ENCODE results near the gene NHLRC4.
"Not testable (repeated sequence)": the region's sequence is repeated elsewhere in the genome, so short reads cannot be mapped to it uniquely, and the experiment has no call there.

Gene NHLRC4

DNA sequence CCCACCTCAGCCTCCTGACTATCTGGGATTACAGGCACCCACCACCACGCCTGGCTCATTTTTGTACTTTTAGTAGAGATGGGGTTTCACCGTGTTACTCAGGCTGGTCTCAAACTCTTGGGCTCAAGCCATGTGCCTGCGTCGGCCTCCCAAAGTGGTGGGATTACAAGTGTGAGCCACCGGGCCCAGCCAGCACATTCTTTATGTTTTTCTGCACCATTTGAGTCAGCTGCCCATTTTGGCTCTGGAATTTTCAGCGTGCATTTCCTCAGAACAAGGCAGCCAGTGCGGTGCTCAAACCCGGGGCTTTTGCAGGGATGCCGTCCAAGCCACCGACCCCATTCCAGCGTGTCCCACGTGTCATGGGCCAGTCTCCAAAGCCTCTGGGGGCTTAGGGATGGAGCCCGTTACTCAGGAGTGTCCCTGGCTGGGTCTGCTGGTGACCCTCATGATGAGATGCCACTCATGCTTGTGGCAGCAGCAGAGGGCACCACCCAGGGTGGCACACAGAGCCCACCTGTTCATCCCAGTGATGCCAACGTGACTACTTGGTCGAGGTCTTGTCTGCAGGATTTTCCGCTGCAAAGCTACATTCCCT is 19.3 kb downstream of the NHLRC4 start:
- no peak for DNase-seq

GRCh38 chr16:586645-587590 is 20.1 kb downstream of the NHLRC4 start:
- no peak for DNase-seq

DNA sequence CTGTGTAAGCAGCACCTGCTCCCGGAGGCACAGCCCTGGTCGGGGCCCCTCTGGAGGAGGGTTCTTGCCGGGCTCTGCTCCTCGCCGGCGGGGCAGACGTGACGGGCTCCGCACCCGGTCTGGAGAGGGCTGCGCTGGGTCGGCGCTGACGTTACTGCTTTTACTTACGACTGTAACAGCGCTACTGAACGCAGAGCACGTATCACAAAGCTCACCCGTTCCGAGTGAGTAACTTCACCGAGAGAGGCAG is 21.8 kb downstream of the NHLRC4 start:
- DNase-seq, result peak; percentile 61

GRCh38 chr16:588889-589657 is 22.3 kb downstream of the NHLRC4 start:
- DNase-seq, result peak; percentile 97

DNA sequence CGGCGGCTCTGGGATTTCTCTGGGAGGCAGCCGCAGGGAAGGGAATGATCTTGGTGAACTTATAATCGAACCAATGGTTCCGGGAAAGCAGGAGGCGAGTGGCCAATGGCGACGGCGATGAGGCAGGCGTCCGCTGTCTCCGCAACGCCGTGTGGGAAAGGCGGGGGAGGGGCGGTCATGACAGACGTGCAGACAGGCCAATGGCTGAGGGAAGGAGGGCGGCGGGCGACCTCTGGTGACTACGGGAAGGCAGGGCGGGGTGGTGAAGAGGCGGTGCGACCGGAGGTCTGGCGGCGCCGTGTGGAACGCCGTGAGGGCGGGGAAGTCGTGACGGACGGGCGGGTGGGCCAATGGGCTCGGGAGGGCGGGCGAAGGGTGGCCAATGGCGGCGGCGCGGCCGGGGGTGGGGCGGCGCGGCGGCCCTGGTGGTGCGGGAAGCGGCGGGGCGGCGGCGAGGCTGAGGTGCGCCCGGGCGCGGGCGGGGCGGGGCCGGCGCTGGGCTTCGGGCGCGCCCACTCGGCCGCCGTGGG is 22.9 kb downstream of the NHLRC4 start, which contains the start of gene RAB40C:
Gene RAB40C (plus strand): TSS at position 409 of the 530 bp plus-strand sequence. CDS start 226 bp downstream, outside the sequence.
- peak; percentile 99 for DNase-seq

DNA sequence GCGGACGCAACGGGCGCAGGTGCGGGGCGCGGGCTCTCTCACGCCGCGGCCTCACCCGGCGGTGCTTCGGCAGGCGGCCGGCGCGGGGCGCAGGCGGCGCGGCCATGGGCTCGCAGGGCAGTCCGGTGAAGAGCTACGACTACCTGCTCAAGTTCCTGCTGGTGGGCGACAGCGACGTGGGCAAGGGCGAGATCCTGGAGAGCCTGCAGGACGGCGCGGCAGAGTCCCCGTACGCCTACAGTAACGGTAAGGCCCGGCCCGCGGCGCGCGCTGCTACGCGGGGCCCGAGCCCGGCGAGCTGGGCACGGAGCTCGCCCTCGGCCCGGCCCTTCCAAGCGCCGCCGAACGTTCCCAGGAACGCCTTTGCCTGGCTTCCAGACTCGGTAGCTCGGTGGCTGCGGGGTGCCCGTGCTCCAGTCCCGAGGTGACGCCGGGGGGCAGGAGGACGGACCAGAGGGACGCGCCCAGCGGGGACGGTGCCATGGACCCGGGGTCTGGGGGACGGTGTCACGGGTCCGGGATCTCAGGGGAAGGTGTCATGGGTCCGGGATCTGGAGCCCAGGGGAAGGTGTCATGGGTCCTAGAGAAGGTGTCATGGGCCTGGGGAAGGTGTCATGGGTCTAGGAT is 23.5 kb downstream of the NHLRC4 start:
- no peak for DNase-seq

DNA sequence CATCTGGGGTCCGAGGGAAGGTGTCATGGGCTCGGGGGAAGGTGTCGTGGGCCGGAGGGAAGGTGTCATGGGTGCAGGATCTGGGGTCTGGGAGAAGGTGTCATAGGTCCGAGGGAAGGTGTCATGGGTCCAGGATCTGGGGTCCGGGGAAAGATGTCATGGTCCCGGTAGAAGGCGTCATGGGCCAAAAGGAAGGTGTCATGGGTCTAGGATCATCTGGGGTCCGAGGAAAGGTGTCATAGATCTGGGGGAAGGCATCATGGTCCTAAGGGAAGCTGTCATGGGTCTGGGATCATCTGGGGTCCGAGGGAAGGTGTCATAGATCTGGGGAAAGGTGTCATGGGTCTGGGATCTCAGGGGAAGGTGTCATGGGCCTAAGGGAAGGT is 24.0 kb downstream of the NHLRC4 start:
- DNase-seq, result no peak

- no peak for DNase-seq
These were observed 24.4 kb downstream of the NHLRC4 start for GRCh38 chr16:591231-591630.

GRCh38 chr16:591892-592517 is 25.2 kb downstream of the NHLRC4 start:
- no peak for DNase-seq

DNA sequence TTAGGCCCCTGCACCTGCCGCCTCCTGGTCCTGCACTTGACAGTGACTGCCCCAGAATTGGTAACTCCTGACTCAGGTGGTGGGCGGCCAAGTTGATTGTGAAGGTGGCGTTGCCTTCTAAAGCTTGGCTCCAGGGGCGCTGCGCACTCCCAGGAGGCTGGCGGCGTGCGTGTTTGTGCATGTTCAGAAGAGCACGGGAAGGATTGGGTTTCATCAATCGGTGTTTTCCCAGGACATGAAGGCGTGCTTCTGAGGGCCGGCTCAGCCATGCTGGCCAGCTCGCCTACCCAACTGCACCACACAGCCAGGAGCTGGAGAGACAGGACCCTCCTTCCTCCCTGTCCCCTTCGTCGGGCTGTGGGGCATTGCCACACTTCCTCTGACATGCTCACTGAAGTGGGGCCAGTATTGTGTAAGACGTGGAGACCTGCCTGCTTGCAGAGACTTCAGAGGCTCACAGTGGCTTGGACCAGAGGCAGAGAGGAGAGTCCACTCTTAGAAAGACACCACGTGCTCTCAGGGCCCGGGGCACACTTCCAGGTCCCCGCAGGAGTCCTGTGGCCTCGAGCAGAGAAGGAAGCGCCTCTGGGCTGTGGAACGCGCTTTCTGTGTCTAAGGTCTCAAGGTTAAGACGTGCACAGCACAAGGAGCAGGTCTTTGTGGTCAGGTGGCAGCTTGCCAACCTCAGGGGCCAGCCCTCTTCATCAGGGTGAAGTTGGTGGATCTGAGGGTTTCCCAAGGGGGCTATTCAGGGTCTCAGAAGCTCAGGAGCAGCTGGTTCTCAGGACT is 25.9 kb downstream of the NHLRC4 start:
- no peak for DNase-seq

- DNase-seq, result no peak
These were observed 26.6 kb downstream of the NHLRC4 start for GRCh38 chr16:593406-593805.

DNA sequence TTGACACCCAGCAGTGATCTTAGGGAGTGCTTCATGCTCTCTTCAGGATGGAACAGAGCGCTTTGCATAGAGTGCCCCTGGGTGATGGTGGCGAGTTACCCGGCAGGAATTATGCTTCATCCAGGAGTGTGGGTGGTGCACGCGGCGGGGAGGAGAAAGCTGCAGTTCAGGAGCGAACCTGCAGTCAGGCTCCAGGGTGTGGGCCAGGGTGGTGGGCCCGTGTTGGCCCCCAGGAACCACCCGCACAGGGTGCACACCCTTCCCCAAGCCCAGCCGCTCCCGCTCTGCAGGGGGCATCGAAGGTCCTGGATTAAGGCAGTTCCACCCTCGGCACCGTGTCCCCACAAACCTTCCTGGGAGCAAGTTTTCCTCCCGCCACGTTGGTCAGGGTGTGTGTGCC is 27.0 kb downstream of the NHLRC4 start:
- DNase-seq, result no peak

- DNase-seq, result no peak
These were observed 28.3 kb downstream of the NHLRC4 start for GRCh38 chr16:595094-595528.

DNA sequence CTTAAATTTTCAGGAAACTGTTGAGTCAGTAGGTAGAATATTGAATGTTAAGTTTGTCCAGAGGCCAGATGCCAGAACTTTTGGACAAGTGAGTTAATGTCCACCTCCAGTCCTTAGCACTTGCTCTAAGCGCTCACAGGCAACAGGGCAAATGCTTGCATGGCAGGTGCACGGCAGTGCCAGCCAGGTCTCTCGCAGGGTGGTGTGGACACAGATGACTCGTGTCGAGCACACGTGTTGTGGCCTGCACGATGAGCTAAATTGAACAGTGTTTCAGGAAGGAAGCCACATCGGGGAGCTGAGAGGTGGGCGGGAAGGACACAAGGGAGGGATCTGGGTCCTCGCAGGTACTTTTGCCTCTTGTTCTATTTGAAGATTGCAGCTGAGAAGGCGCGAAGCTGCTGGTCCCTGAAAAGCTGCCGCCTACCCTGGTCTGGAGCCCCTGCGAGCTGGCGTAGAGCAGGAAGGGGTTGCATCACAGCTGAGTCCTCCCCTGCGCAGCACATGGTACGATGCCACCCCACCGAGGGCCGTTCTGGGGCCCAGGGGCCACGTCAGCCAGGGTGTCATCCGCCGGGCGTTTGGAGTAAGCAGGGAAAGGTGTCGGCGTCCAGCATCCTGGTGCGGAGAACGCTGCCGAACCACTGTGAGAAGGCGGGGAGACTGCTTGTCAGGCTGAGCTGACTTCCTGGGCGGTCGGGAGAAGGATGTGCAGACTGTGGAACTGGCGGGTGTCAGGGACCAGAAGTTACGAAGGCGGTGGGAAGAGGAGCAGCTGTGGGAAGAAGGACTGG is 29.3 kb downstream of the NHLRC4 start:
- DNase-seq, result no peak

DNA sequence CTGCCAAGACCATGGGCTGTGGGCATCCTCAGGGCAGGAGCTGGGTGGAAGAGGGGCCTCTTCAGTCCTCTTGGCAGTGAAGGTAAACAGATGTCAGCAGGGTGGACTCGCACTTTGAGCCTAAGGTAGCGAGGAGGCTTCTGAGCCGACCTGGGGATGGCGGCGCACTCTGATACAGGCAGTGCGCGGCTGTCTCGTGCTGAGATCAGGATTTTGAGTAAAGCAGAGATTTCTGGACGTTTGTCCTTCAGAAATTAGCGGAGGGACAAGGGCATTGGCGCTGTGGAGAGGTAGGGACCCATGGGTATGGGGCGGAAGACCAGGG is 29.9 kb downstream of the NHLRC4 start:
- no peak for DNase-seq

- not testable (repeated sequence) for DNase-seq
These were observed 30.9 kb downstream of the NHLRC4 start for GRCh38 chr16:597655-598054.

- DNase-seq, result no peak
These were observed 32.3 kb downstream of the NHLRC4 start for GRCh38 chr16:598823-599739.

GRCh38 chr16:600781-601180 is 34.0 kb downstream of the NHLRC4 start:
- no peak for DNase-seq

DNA sequence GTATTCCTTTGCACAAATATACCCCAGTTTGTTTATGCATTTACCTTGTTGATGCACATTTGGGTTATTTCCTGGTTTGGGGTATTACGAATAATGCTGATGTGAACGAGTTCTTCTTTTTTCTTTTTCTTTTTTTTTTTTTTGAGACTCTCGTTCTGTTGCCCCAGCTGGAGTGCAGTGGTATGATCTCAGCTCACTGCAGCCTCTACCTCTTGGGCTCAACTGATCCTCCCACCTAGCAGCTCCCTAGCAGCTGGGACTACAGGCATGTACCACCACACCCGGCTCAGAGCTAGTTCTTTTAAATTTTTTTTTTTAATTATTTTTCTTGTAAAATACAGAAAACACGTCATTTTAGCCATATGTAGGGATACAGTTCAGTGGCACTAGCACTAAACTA is 37.1 kb downstream of the NHLRC4 start:
- DNase-seq, result no peak
